Activated T-helper 1 cell treated with anti-CD3 and anti-CD28 coated beads, Interleukin-12 subunit alpha, Interleukin-12 subunit beta, Interleukin-2, Interleukin-4 antibody, amounts not matched to agents 30 ng/mL and 10 ng/mL and 1 ng/mL, durations not matched to agents 14 hours and 24 hours and 36 hours (primary cell): ENCODE results near the gene LDOC1. TPM values are rescaled to one million over a fixed set of nuclear protein-coding genes. Genes with fewer than 3 reads are reported as not detected.

Experiments
- DNase-seq: peaks from one replicate; pipeline ENCODE4 v3.0.0; 2021; ENCODE audit warnings: low spot score
- H3K27ac Mint-ChIP-seq: one replicate; pipeline ENCODE4 v1.8.0; 2021; ENCODE audit warnings: mild to moderate bottlenecking, mixed read lengths
- H3K27me3 Mint-ChIP-seq: one replicate; pipeline ENCODE4 v1.8.0; 2022; ENCODE audit warnings: mild to moderate bottlenecking, moderate library complexity, mixed read lengths; ENCODE audit not compliant: insufficient read depth
- H3K36me3 Mint-ChIP-seq: one replicate; pipeline ENCODE4 v1.8.0; 2021; ENCODE audit warnings: low read depth, mixed read lengths
- H3K4me1 Mint-ChIP-seq: one replicate; pipeline ENCODE4 v1.8.0; 2021; ENCODE audit warnings: low read depth, mixed read lengths
- H3K4me3 Mint-ChIP-seq: one replicate; pipeline ENCODE4 v1.8.0; 2021; ENCODE audit warnings: mild to moderate bottlenecking, moderate library complexity, mixed read lengths
- H3K9me3 Mint-ChIP-seq: one replicate; pipeline ENCODE4 v1.8.0; 2021; ENCODE audit warnings: mixed read lengths
- intact Hi-C: fragments of 100-400 bp; cut with micrococcal nuclease; formaldehyde crosslinking; loops from one replicate; pipeline ENCODE4 v1.15.1; 2024
- total RNA-seq: library from RNA; stranded (reverse); gene quantifications from 2 replicates; pipeline ENCODE4 v1.2.3, GENCODE V29; 2022

Gene LDOC1
- total RNA-seq, 1 donor from 2014 or later, result 6.9 TPM

DNA sequence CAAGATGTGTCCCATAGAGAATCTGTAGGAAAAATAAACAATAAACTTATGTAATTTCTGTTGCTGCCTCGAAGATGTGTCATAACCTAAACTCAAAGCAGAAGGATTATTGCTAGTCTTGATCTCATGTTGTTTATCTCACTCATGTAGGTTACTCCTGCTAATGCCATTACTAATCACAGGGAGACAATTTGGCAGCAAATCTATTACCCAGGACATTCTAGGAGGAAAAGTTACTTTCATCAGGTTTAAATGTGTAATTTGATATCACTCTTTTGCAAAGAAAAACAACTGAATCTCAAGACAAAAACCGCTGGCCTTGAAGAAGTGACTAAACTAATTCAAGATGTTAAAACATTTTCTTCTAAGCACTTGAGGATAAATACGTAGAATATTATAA is 34.0 kb downstream of the LDOC1 start:
- Mint-ChIP-seq H3K4me3 (no peak overlapping the region), H3K4me1 (no peaks in the 10 kb centered on the region), H3K9me3 (no peaks in the 10 kb centered on the region), H3K27me3 (no peaks in the 10 kb centered on the region), H3K27ac (no peak overlapping the region), H3K36me3 (no peaks in the 10 kb centered on the region)
- intact Hi-C loops, result no loop called here
- no peak for DNase-seq

DNA sequence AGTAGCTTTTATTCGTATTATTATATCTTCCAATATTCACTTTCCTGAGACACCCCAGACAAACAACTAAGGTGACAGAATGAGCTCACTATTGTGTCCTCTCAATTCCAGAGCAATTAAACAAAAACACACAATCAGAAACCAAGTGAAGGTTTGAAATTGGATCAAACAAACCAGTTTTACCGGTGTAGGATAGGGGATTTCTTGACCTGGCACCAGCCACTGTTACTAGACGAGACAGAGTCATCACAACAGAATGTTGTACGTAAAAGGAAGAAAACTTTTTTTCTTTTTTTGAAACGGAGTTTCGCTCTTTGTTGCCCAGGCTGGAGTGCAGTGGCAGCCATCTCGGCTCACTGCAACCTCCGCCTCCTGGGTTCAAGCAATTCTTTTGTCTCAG is 43.7 kb downstream of the LDOC1 start:
- Mint-ChIP-seq H3K4me3 (no peak overlapping the region), H3K36me3 (no peaks in the 10 kb centered on the region), H3K9me3 (no peaks in the 10 kb centered on the region), H3K27ac (no peak overlapping the region), H3K27me3 (no peaks in the 10 kb centered on the region), H3K4me1 (no peaks in the 10 kb centered on the region)
- no peak for DNase-seq
- intact Hi-C loops, result no loop called here

DNA sequence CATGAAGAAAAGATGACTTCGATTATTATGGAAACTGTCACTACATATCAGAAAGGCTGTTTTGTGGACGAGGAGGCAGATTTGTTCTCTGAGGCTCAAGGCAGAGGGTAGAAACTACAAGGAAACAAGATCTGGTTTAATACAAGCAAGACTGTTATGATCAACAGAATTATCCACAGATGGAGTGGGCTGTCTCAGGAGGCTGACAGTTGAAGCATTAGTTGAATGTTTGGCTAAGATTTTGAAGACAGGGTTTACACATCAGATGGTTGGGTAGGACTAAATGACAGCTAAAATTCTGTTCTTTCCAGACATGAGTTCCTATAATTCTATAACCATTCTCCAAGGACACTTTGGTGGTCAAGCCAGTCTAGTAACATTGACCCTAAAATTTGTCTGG is 49.8 kb downstream of the LDOC1 start:
- no peaks in the 10 kb centered on the region for H3K36me3 Mint-ChIP-seq
- DNase-seq, result no peak
- intact Hi-C loops, result no loop called here
- no peak overlapping the region for H3K27ac Mint-ChIP-seq
- no peak overlapping the region for H3K4me3 Mint-ChIP-seq
- H3K9me3 Mint-ChIP-seq, result no peaks in the 10 kb centered on the region
- H3K4me1 Mint-ChIP-seq, result no peaks in the 10 kb centered on the region
- H3K27me3 Mint-ChIP-seq, result no peaks in the 10 kb centered on the region

Other genes with a start within 250 kb of the LDOC1 start
- gene SPANXB1, start 174.5 kb downstream of the LDOC1 start, total RNA-seq, result not detected in 2 replicates
- gene SPANXC, start 65.4 kb upstream of the LDOC1 start, total RNA-seq, result not detected in 2 replicates